WTC11 (cell line): Measurements from ENCODE around the gene PLEKHM3. TPM values are rescaled to one million over a fixed set of nuclear protein-coding genes. Genes with fewer than 3 reads are reported as not detected.

Experiments used
- ATAC-seq: fragments of 200-7000 bp; cut with Tn5 transposase; 2 replicates; pipeline ENCODE4 v1.10.0; 2021; ENCODE audit warnings: mild to moderate bottlenecking, moderate library complexity
- CTCF ChIA-PET: fragments of 300-600 bp; sonication (Branson Sonifier 250); formaldehyde crosslinking; loops from one replicate; lab custom pipeline; 2021; ENCODE audit warnings: antibody characterized with exemption; lab: Charles Lee
- POLR2A ChIA-PET: fragments of 350-600 bp; sonication (Branson Sonifier 250); formaldehyde crosslinking; loops from one replicate; lab custom pipeline; 2021; ENCODE audit warnings: antibody characterized with exemption; lab: Charles Lee
- DNase-seq: peaks from one replicate; pipeline ENCODE4 v3.0.0; 2021; ENCODE audit warnings: low spot score
- H3K27ac Mint-ChIP-seq: 2 replicates; pipeline ENCODE4 v1.8.0; 2021; ENCODE audit warnings: mixed read lengths
- H3K27me3 Mint-ChIP-seq: 2 replicates; pipeline ENCODE4 v1.8.0; 2021; ENCODE audit warnings: low read depth, mild to moderate bottlenecking, moderate library complexity, mixed read lengths
- H3K36me3 Mint-ChIP-seq: 2 replicates; pipeline ENCODE4 v1.8.0; 2021; ENCODE audit warnings: mixed read lengths
- H3K4me1 Mint-ChIP-seq: 2 replicates; pipeline ENCODE4 v1.8.0; 2022; ENCODE audit warnings: mixed read lengths
- H3K4me3 Mint-ChIP-seq: 2 replicates; pipeline ENCODE4 v1.8.0; 2021; ENCODE audit warnings: mild to moderate bottlenecking, moderate library complexity, mixed read lengths
- H3K9me3 Mint-ChIP-seq: 2 replicates; pipeline ENCODE4 v1.8.0; 2021; ENCODE audit warnings: mixed read lengths
- CTCF ChIP-seq: fragments of 200-600 bp; IDR thresholded peaks from 2 replicates; pipeline ENCODE4 v1.8.0; 2022; ENCODE audit warnings: antibody characterized with exemption
- ETV6 ChIP-seq: sonication (generic); formaldehyde crosslinking; IDR thresholded peaks from 2 replicates; pipeline ENCODE4 v1.8.1; 2022; ENCODE audit warnings: mild to moderate bottlenecking, missing genetic modification reagents
- GABPB1 ChIP-seq: sonication (generic); formaldehyde crosslinking; IDR thresholded peaks from 2 replicates; pipeline ENCODE4 v1.8.1; 2023; ENCODE audit warnings: mild to moderate bottlenecking, missing genetic modification reagents
- HMGXB4 ChIP-seq: sonication (generic); formaldehyde crosslinking; IDR thresholded peaks from 2 replicates; pipeline ENCODE4 v1.8.1; 2023; ENCODE audit warnings: mild to moderate bottlenecking, moderate library complexity, missing genetic modification reagents
- MAX ChIP-seq: sonication (generic); formaldehyde crosslinking; IDR thresholded peaks from 2 replicates; pipeline ENCODE4 v1.8.0; 2022; ENCODE audit warnings: mild to moderate bottlenecking, missing genetic modification reagents
- SP1 ChIP-seq: sonication (generic); formaldehyde crosslinking; conservative IDR thresholded peaks from 2 replicates; pipeline ENCODE4 v1.8.1; 2022; ENCODE audit warnings: missing genetic modification reagents
- ZBTB21 ChIP-seq: sonication (generic); formaldehyde crosslinking; IDR thresholded peaks from 2 replicates; pipeline ENCODE4 v1.8.1; 2023; ENCODE audit warnings: mild to moderate bottlenecking, missing genetic modification reagents, borderline replicate concordance
- ZNF121 ChIP-seq: sonication (generic); formaldehyde crosslinking; IDR thresholded peaks from 2 replicates; pipeline ENCODE4 v1.8.0; 2023; ENCODE audit warnings: missing genetic modification reagents
- ZNF219 ChIP-seq: sonication (generic); formaldehyde crosslinking; IDR thresholded peaks from 2 replicates; pipeline ENCODE4 v1.8.0; 2023; ENCODE audit warnings: missing genetic modification reagents, mild to moderate bottlenecking, borderline replicate concordance
- ZNF317 ChIP-seq: sonication (generic); formaldehyde crosslinking; IDR thresholded peaks from 2 replicates; pipeline ENCODE4 v1.8.1; 2023; ENCODE audit warnings: low read depth, mild to moderate bottlenecking, moderate library complexity, missing genetic modification reagents, borderline replicate concordance
- ZSCAN18 ChIP-seq: fragments of 250-450 bp; sonication (Bioruptor Pico); IDR thresholded peaks from 2 replicates; pipeline ENCODE4 v2.1.2; 2022; ENCODE audit warnings: mild to moderate bottlenecking, moderate library complexity
- total RNA-seq: library from RNA; stranded (reverse); gene quantifications from 3 replicates; pipeline ENCODE4 v1.2.3, GENCODE V29; 2021

PLEKHM3 gene
- total RNA-seq, 1 experiment from 2014 or later: 5.8 TPM

GRCh38 chr2:207801259-207801658 is 224.1 kb downstream of the PLEKHM3 start:
- ChIA-PET POLR2A (interaction anchor here (1.0 kb wide), 1 partner anchor 9 kb away, joined by 4 read pairs; no protein-coding TSS in a partner anchor), CTCF (interaction anchor here (0.8 to 1.5 kb wide), 6 partner anchors 10 to 239 kb away, joined by 3 to 6 read pairs (median 4); partner anchors contain the start of gene FZD5)
- Mint-ChIP-seq H3K36me3 (no peaks in the 10 kb centered on the region), H3K9me3 (no peaks in the 10 kb centered on the region), H3K27me3 (no peaks in the 10 kb centered on the region), H3K4me1 (peaks cover 42% of the 10 kb centered on the region), H3K27ac (peak overlapping the region; percentile 86; the same call in 1 of the 2 replicates), H3K4me3 (no peak overlapping the region)
- TF ChIP-seq GABPB1 (CRISPR knock-in tag) (peak; percentile 94), ZNF121 (no peak)
- ATAC-seq: peak; percentile 35
- DNase-seq: no peak

- H3K4me3 Mint-ChIP-seq: no peak overlapping the region
- peak; percentile 53 for DNase-seq
- no peaks in the 10 kb centered on the region for H3K9me3 Mint-ChIP-seq
- TF ChIP-seq ZNF219 (CRISPR knock-in tag) (no peak), SP1 (0 out of 2 replicates have a peak, but pooled peaks have one; percentile 41), ZNF317 (CRISPR knock-in tag) (no peak), HMGXB4 (no peak), ETV6 (peak; percentile 27; the same call in 1 of the 2 replicates), MAX (0 out of 2 replicates have a peak, but pooled peaks have one; percentile 39), CTCF (no peak), ZSCAN18 (CRISPR knock-in tag) (no peak)
- H3K36me3 Mint-ChIP-seq: no peaks in the 10 kb centered on the region
- H3K27ac Mint-ChIP-seq: peak overlapping the region; percentile 98
- ATAC-seq: peak; percentile 89
- peaks cover 37% of the 10 kb centered on the region for H3K4me1 Mint-ChIP-seq
- peaks cover 3% of the 10 kb centered on the region; the same call in 1 of the 2 replicates for H3K27me3 Mint-ChIP-seq
- POLR2A ChIA-PET: interaction anchor here (1.0 to 1.1 kb wide), 2 partner anchors 14 to 21 kb away, joined by 3 read pairs; no protein-coding TSS in a partner anchor
- CTCF ChIA-PET: interaction anchor here (1.0 to 1.8 kb wide), 10 partner anchors 15 to 244 kb away, joined by 3 to 18 read pairs (median 6); partner anchors contain the start of gene FZD5
Measured at GRCh38 chr2:207796585-207797350, 228.6 kb downstream of the PLEKHM3 start.

GRCh38 chr2:207792244-207792785 is 233.0 kb downstream of the PLEKHM3 start:
- peaks cover 34% of the 10 kb centered on the region for H3K4me1 Mint-ChIP-seq
- DNase-seq (no peak), ATAC-seq (peak; percentile 38)
- TF ChIP-seq GABPB1 (CRISPR knock-in tag) (0 out of 2 replicates have a peak, but pooled peaks have one; percentile 38), ZBTB21 (CRISPR knock-in tag) (no peak)
- ChIA-PET POLR2A (interaction anchor here (0.7 to 2.1 kb wide), 4 partner anchors 13 to 85 kb away, joined by 3 to 6 read pairs (median 4); partner anchors contain the start of gene CCNYL1), CTCF (interaction anchor here (0.6 to 1.9 kb wide), 10 partner anchors 10 to 248 kb away, joined by 3 to 7 read pairs (median 4); partner anchors contain the start of gene FZD5)
- no peaks in the 10 kb centered on the region for H3K9me3 Mint-ChIP-seq
- no peaks in the 10 kb centered on the region for H3K36me3 Mint-ChIP-seq
- H3K27ac Mint-ChIP-seq: peak overlapping the region; percentile 77
- peaks cover 3% of the 10 kb centered on the region; the same call in 1 of the 2 replicates for H3K27me3 Mint-ChIP-seq
- H3K4me3 Mint-ChIP-seq: no peak overlapping the region
